Epithelial cell of esophagus (primary cell): ENCODE results near the gene SLC7A4.

ENCODE experiments used
- DNase-seq: peaks from one replicate; pipeline ENCODE4 v3.0.0; 2010; ENCODE audit warnings: low read depth
- H3K4me3 ChIP-seq: 2 replicates; pipeline ENCODE4 v1.5.1; 2011; ENCODE audit warnings: mild to moderate bottlenecking, low read length, control low read depth
- CTCF ChIP-seq: IDR thresholded peaks from 2 replicates; pipeline ENCODE4 v1.5.1; 2011; ENCODE audit warnings: low read depth, mild to moderate bottlenecking, low read length, control low read depth, inconsistent platforms; ENCODE audit not compliant: insufficient read depth; ENCODE audit errors: missing control alignments

SLC7A4 gene

GRCh38 chr22:20981787-20982562 lies 50.4 kb downstream of the SLC7A4 start, which contains the start of gene LZTR1:
Gene LZTR1 (plus strand): TSS chr22:20982297. CDS start chr22:20982372, 75 bp downstream.
- TF ChIP-seq CTCF, result peak; percentile 47
- peak; percentile 90 for DNase-seq
- H3K4me3 ChIP-seq, result peak within 1 kb of the TSS; percentile 85

- no peak for DNase-seq
- H3K4me3 ChIP-seq, result peak overlapping the region; percentile 85
- no peak for TF ChIP-seq CTCF
Measured at GRCh38 chr22:20980938-20981722, 51.2 kb downstream of the SLC7A4 start.

- H3K4me3 ChIP-seq, result no peak overlapping the region
Measured at GRCh38 chr22:20980523-20980922, 51.8 kb downstream of the SLC7A4 start.

GRCh38 chr22:20979940-20980453 lies 52.4 kb downstream of the SLC7A4 start:
- H3K4me3 ChIP-seq, result peak overlapping the region; percentile 31
- DNase-seq, result no peak
- TF ChIP-seq CTCF, result no peak

More at GRCh38 chr22:20980523-20980922, 51.8 kb downstream of the SLC7A4 start:
- DNase-seq, result no peak
- no peak for TF ChIP-seq CTCF

- TF ChIP-seq CTCF, result no peak
- DNase-seq, result peak; percentile 90
- peak overlapping the region; percentile 31 for H3K4me3 ChIP-seq
Measured at GRCh38 chr22:20979243-20979809, 53.0 kb downstream of the SLC7A4 start.
